Measurements from ENCODE around the gene ANG.
"Not testable (repeated sequence)": the region's sequence is repeated elsewhere in the genome, so short reads cannot be mapped to it uniquely, and the experiment has no call there.

The ANG gene

GRCh38 chr14:20683891-20684661, 4.5 kb upstream of the ANG start, which contains the start of gene RNASE4:
Gene RNASE4, plus strand, starts transcription at chr14:20684560. Its CDS starts 14,812 bp downstream, at chr14:20699372.
- ATAC-seq, result peak; percentile 58
- Mint-ChIP-seq H3K9me3 (no peaks in the 10 kb centered on the region), H3K4me3 (no peak within 1 kb of the TSS), H3K4me1 (no peaks in the 10 kb centered on the region), H3K27ac (no peak within 1 kb of the TSS), H3K36me3 (no peaks in the 10 kb centered on the region)
- peak; percentile 76 to 94 for DNase-seq (ENCODE audit: low spot score in 2 of 2)

GRCh38 chr14:20684662-20685456, 3.7 kb upstream of the ANG start:
- DNase-seq (ENCODE audit: low spot score in 2 of 2), result no peak

GRCh38 chr14:20686386-20687143, 2.0 kb upstream of the ANG start:
- peaks cover 9% of the 10 kb centered on the region for H3K4me1 Mint-ChIP-seq
- no peak overlapping the region for H3K4me3 Mint-ChIP-seq
- H3K27ac Mint-ChIP-seq, result no peak overlapping the region

More at GRCh38 chr14:20684662-20685456, 3.7 kb upstream of the ANG start:
- no peaks in the 10 kb centered on the region for H3K9me3 Mint-ChIP-seq
- H3K4me3 Mint-ChIP-seq, result no peak overlapping the region
- H3K27ac Mint-ChIP-seq, result no peak overlapping the region
- ATAC-seq, result no peak
- H3K4me1 Mint-ChIP-seq, result no peaks in the 10 kb centered on the region
- H3K36me3 Mint-ChIP-seq, result no peaks in the 10 kb centered on the region

GRCh38 chr14:20687362-20688166, 1.0 kb upstream of the ANG start:
- H3K27ac Mint-ChIP-seq, result no peak overlapping the region
- H3K4me3 Mint-ChIP-seq, result no peak overlapping the region
- peaks cover 12% of the 10 kb centered on the region for H3K4me1 Mint-ChIP-seq
- no peaks in the 10 kb centered on the region for H3K9me3 Mint-ChIP-seq
- H3K36me3 Mint-ChIP-seq, result no peaks in the 10 kb centered on the region
- ATAC-seq (no peak), DNase-seq (ENCODE audit: low spot score in 2 of 2) (no peak)

More at GRCh38 chr14:20686386-20687143, 2.0 kb upstream of the ANG start:
- DNase-seq (ENCODE audit: low spot score in 2 of 2) (no peak), ATAC-seq (no peak)
- H3K9me3 Mint-ChIP-seq, result no peaks in the 10 kb centered on the region
- no peaks in the 10 kb centered on the region for H3K36me3 Mint-ChIP-seq

- H3K4me1 Mint-ChIP-seq, result peaks cover 12% of the 10 kb centered on the region
- H3K4me3 Mint-ChIP-seq, result no peak overlapping the region
- no peak overlapping the region for H3K27ac Mint-ChIP-seq
- H3K36me3 Mint-ChIP-seq, result no peaks in the 10 kb centered on the region
- ATAC-seq, result peak; percentile 74
- no peaks in the 10 kb centered on the region for H3K9me3 Mint-ChIP-seq
- DNase-seq (ENCODE audit: low spot score in 2 of 2), result peak in 1 of 2 donors; percentile 55
Observed at GRCh38 chr14:20690848-20691640, 2.5 kb downstream of the ANG start.

GRCh38 chr14:20692116-20692751, 3.7 kb downstream of the ANG start:
- DNase-seq (ENCODE audit: low spot score in 2 of 2) (no peak), ATAC-seq (peak; percentile 90)
- Mint-ChIP-seq H3K36me3 (no peaks in the 10 kb centered on the region), H3K9me3 (no peaks in the 10 kb centered on the region), H3K4me1 (peaks cover 12% of the 10 kb centered on the region), H3K4me3 (no peak overlapping the region), H3K27ac (no peak overlapping the region)

- no peaks in the 10 kb centered on the region for H3K9me3 Mint-ChIP-seq
- ATAC-seq, result no peak
- no peak for DNase-seq (ENCODE audit: low spot score in 2 of 2)
- peaks cover 6% of the 10 kb centered on the region for H3K4me1 Mint-ChIP-seq
- no peak overlapping the region for H3K27ac Mint-ChIP-seq
- H3K36me3 Mint-ChIP-seq, result no peaks in the 10 kb centered on the region
- no peak overlapping the region for H3K4me3 Mint-ChIP-seq
Observed at GRCh38 chr14:20696764-20697163, 8.2 kb downstream of the ANG start.

- no peak overlapping the region for H3K27ac Mint-ChIP-seq
- H3K36me3 Mint-ChIP-seq, result no peaks in the 10 kb centered on the region
- DNase-seq (ENCODE audit: low spot score in 2 of 2) (peak; percentile 42 to 78), ATAC-seq (peak; percentile 86)
- H3K4me3 Mint-ChIP-seq, result no peak overlapping the region
- peaks cover 6% of the 10 kb centered on the region for H3K4me1 Mint-ChIP-seq
- no peaks in the 10 kb centered on the region for H3K9me3 Mint-ChIP-seq
Observed at GRCh38 chr14:20697273-20698017, 8.9 kb downstream of the ANG start.

- Mint-ChIP-seq H3K27ac (no peak overlapping the region), H3K9me3 (no peaks in the 10 kb centered on the region), H3K36me3 (no peaks in the 10 kb centered on the region)
Observed at GRCh38 chr14:20698018-20698329, 9.4 kb downstream of the ANG start.

GRCh38 chr14:20698934-20699333, 10.4 kb downstream of the ANG start:
- no peaks in the 10 kb centered on the region for H3K9me3 Mint-ChIP-seq
- ATAC-seq (no peak), DNase-seq (ENCODE audit: low spot score in 2 of 2) (no peak)
- H3K4me3 Mint-ChIP-seq, result no peak overlapping the region
- H3K4me1 Mint-ChIP-seq, result peaks cover 6% of the 10 kb centered on the region
- H3K27ac Mint-ChIP-seq, result no peak overlapping the region
- no peaks in the 10 kb centered on the region for H3K36me3 Mint-ChIP-seq

More at GRCh38 chr14:20698018-20698329, 9.4 kb downstream of the ANG start:
- no peak for ATAC-seq
- no peak overlapping the region for H3K4me3 Mint-ChIP-seq
- peaks cover 6% of the 10 kb centered on the region for H3K4me1 Mint-ChIP-seq
- DNase-seq (ENCODE audit: low spot score in 2 of 2), result no peak

- no peaks in the 10 kb centered on the region for H3K36me3 Mint-ChIP-seq
- DNase-seq (ENCODE audit: low spot score in 2 of 2) (no peak), ATAC-seq (no peak)
- H3K9me3 Mint-ChIP-seq, result no peaks in the 10 kb centered on the region
- no peak overlapping the region for H3K4me3 Mint-ChIP-seq
- peaks cover 6% of the 10 kb centered on the region for H3K4me1 Mint-ChIP-seq
- no peak overlapping the region for H3K27ac Mint-ChIP-seq
Observed at GRCh38 chr14:20699931-20700330, 11.4 kb downstream of the ANG start.

- not testable (repeated sequence) for H3K9me3 Mint-ChIP-seq; H3K4me1 Mint-ChIP-seq; H3K27ac Mint-ChIP-seq; H3K4me3 Mint-ChIP-seq; ATAC-seq; H3K36me3 Mint-ChIP-seq; DNase-seq (ENCODE audit: low spot score in 2 of 2)
Observed at GRCh38 chr14:20700965-20701364, 12.4 kb downstream of the ANG start.

GRCh38 chr14:20706657-20707355, 18.2 kb downstream of the ANG start:
- H3K36me3 Mint-ChIP-seq, result no peaks in the 10 kb centered on the region
- H3K27ac Mint-ChIP-seq, result no peak overlapping the region
- ATAC-seq (no peak), DNase-seq (ENCODE audit: low spot score in 2 of 2) (no peak)
- no peak overlapping the region for H3K4me3 Mint-ChIP-seq
- H3K4me1 Mint-ChIP-seq, result no peaks in the 10 kb centered on the region
- H3K9me3 Mint-ChIP-seq, result no peaks in the 10 kb centered on the region
